ENCODE measurements around the gene KIF3C. TPM values are rescaled to one million over a fixed set of nuclear protein-coding genes. Genes with fewer than 3 reads are reported as not detected.
"Not testable (repeated sequence)": the region's sequence is repeated elsewhere in the genome, so short reads cannot be mapped to it uniquely, and the experiment has no call there.

The KIF3C gene
- total RNA-seq, 2 donors from 2014 or later, result 4.0 to 4.2 TPM

GRCh38 chr2:25966531-25967270 is 15.6 kb downstream of the KIF3C start:
- Mint-ChIP-seq H3K36me3 (ENCODE audit: insufficient read depth in 2 of 2) (no peaks in the 10 kb centered on the region), H3K27ac (no peak overlapping the region), H3K4me1 (ENCODE audit: low read depth) (no peaks in the 10 kb centered on the region), H3K9me3 (no peaks in the 10 kb centered on the region), H3K27me3 (ENCODE audit: low read depth) (no peaks in the 10 kb centered on the region), H3K4me3 (no peak overlapping the region)
- ATAC-seq (replicated peaks in 1 of 2) (no peak), DNase-seq (no peak)

- Mint-ChIP-seq H3K27ac (no peak overlapping the region), H3K9me3 (no peaks in the 10 kb centered on the region)
- no peak for DNase-seq
Observed at GRCh38 chr2:25964891-25965290, 17.4 kb downstream of the KIF3C start.

GRCh38 chr2:25960920-25961319 is 21.4 kb downstream of the KIF3C start:
- Mint-ChIP-seq H3K27me3 (ENCODE audit: low read depth) (no peaks in the 10 kb centered on the region), H3K36me3 (ENCODE audit: insufficient read depth in 2 of 2) (no peaks in the 10 kb centered on the region), H3K27ac (no peak overlapping the region), H3K4me3 (no peak overlapping the region), H3K4me1 (ENCODE audit: low read depth) (peaks cover 9% of the 10 kb centered on the region), H3K9me3 (no peaks in the 10 kb centered on the region)
- DNase-seq (no peak), ATAC-seq (replicated peaks in 1 of 2) (no peak)

More at GRCh38 chr2:25964891-25965290, 17.4 kb downstream of the KIF3C start:
- peaks cover 9% of the 10 kb centered on the region for H3K4me1 Mint-ChIP-seq (ENCODE audit: low read depth)
- ATAC-seq (replicated peaks in 1 of 2), result no peak
- H3K36me3 Mint-ChIP-seq (ENCODE audit: insufficient read depth in 2 of 2), result no peaks in the 10 kb centered on the region
- H3K4me3 Mint-ChIP-seq, result no peak overlapping the region
- no peaks in the 10 kb centered on the region for H3K27me3 Mint-ChIP-seq (ENCODE audit: low read depth)

- Mint-ChIP-seq H3K4me3 (no peak overlapping the region), H3K27ac (no peak overlapping the region), H3K9me3 (no peaks in the 10 kb centered on the region), H3K4me1 (ENCODE audit: low read depth) (peaks cover 9% of the 10 kb centered on the region), H3K36me3 (ENCODE audit: insufficient read depth in 2 of 2) (no peaks in the 10 kb centered on the region), H3K27me3 (ENCODE audit: low read depth) (no peaks in the 10 kb centered on the region)
- DNase-seq (no peak), ATAC-seq (replicated peaks in 1 of 2) (no peak)
Observed at GRCh38 chr2:25960396-25960795, 21.9 kb downstream of the KIF3C start.

- not testable (repeated sequence) for ATAC-seq (replicated peaks in 1 of 2); H3K27ac Mint-ChIP-seq; H3K4me3 Mint-ChIP-seq; H3K27me3 Mint-ChIP-seq (ENCODE audit: low read depth); DNase-seq; H3K9me3 Mint-ChIP-seq; H3K36me3 Mint-ChIP-seq (ENCODE audit: insufficient read depth in 2 of 2); H3K4me1 Mint-ChIP-seq (ENCODE audit: low read depth)
Observed at GRCh38 chr2:25958611-25959010, 23.7 kb downstream of the KIF3C start.

- no peak for ATAC-seq (replicated peaks in 1 of 2)
- Mint-ChIP-seq H3K27ac (no peak overlapping the region), H3K4me3 (no peak overlapping the region), H3K27me3 (ENCODE audit: low read depth) (no peaks in the 10 kb centered on the region), H3K4me1 (ENCODE audit: low read depth) (peaks cover 9% of the 10 kb centered on the region), H3K36me3 (ENCODE audit: insufficient read depth in 2 of 2) (no peaks in the 10 kb centered on the region), H3K9me3 (no peaks in the 10 kb centered on the region)
- no peak for DNase-seq
Observed at GRCh38 chr2:25957743-25958142, 24.6 kb downstream of the KIF3C start.

GRCh38 chr2:25955869-25956535 is 26.3 kb downstream of the KIF3C start:
- DNase-seq (no peak), ATAC-seq (replicated peaks in 1 of 2) (no peak)
- no peaks in the 10 kb centered on the region for H3K27me3 Mint-ChIP-seq (ENCODE audit: low read depth)
- H3K9me3 Mint-ChIP-seq, result no peaks in the 10 kb centered on the region
- H3K4me1 Mint-ChIP-seq (ENCODE audit: low read depth), result peaks cover 6% of the 10 kb centered on the region
- no peak overlapping the region for H3K27ac Mint-ChIP-seq
- H3K36me3 Mint-ChIP-seq (ENCODE audit: insufficient read depth in 2 of 2), result no peaks in the 10 kb centered on the region
- H3K4me3 Mint-ChIP-seq, result no peak overlapping the region

GRCh38 chr2:25955036-25955435 is 27.3 kb downstream of the KIF3C start:
- no peak for DNase-seq
- no peaks in the 10 kb centered on the region for H3K36me3 Mint-ChIP-seq (ENCODE audit: insufficient read depth in 2 of 2)
- H3K4me3 Mint-ChIP-seq, result no peak overlapping the region
- no peaks in the 10 kb centered on the region for H3K27me3 Mint-ChIP-seq (ENCODE audit: low read depth)
- no peaks in the 10 kb centered on the region for H3K4me1 Mint-ChIP-seq (ENCODE audit: low read depth)
- H3K27ac Mint-ChIP-seq, result no peak overlapping the region
- no peaks in the 10 kb centered on the region for H3K9me3 Mint-ChIP-seq
- ATAC-seq (replicated peaks in 1 of 2), result no peak

- DNase-seq (no peak), ATAC-seq (replicated peaks in 1 of 2) (no peak)
- H3K27me3 Mint-ChIP-seq (ENCODE audit: low read depth), result no peaks in the 10 kb centered on the region
- H3K9me3 Mint-ChIP-seq, result no peaks in the 10 kb centered on the region
- no peaks in the 10 kb centered on the region for H3K4me1 Mint-ChIP-seq (ENCODE audit: low read depth)
- H3K4me3 Mint-ChIP-seq, result no peak overlapping the region
- no peaks in the 10 kb centered on the region for H3K36me3 Mint-ChIP-seq (ENCODE audit: insufficient read depth in 2 of 2)
- no peak overlapping the region for H3K27ac Mint-ChIP-seq
Observed at GRCh38 chr2:25954199-25954752, 28.0 kb downstream of the KIF3C start.

- Mint-ChIP-seq H3K36me3 (ENCODE audit: insufficient read depth in 2 of 2) (no peaks in the 10 kb centered on the region), H3K27me3 (ENCODE audit: low read depth) (no peaks in the 10 kb centered on the region), H3K27ac (no peak overlapping the region), H3K4me1 (ENCODE audit: low read depth) (no peaks in the 10 kb centered on the region), H3K4me3 (no peak overlapping the region), H3K9me3 (no peaks in the 10 kb centered on the region)
- DNase-seq (peak; percentile 67 to 76), ATAC-seq (replicated peaks in 1 of 2) (peak; percentile 82 to 90)
Observed at GRCh38 chr2:25951071-25951547, 31.2 kb downstream of the KIF3C start.

GRCh38 chr2:25948437-25948836 is 33.9 kb downstream of the KIF3C start:
- Mint-ChIP-seq H3K36me3 (ENCODE audit: insufficient read depth in 2 of 2) (no peaks in the 10 kb centered on the region), H3K4me3 (no peak overlapping the region), H3K9me3 (no peaks in the 10 kb centered on the region), H3K27me3 (ENCODE audit: low read depth) (no peaks in the 10 kb centered on the region), H3K27ac (peak overlapping the region; percentile 6), H3K4me1 (ENCODE audit: low read depth) (no peaks in the 10 kb centered on the region)
- DNase-seq (no peak), ATAC-seq (replicated peaks in 1 of 2) (no peak)

GRCh38 chr2:25941042-25941441 is 41.3 kb downstream of the KIF3C start:
- ATAC-seq (replicated peaks in 1 of 2), result no peak
- Mint-ChIP-seq H3K27ac (no peak overlapping the region), H3K4me1 (ENCODE audit: low read depth) (peaks cover 7% of the 10 kb centered on the region), H3K9me3 (no peaks in the 10 kb centered on the region), H3K4me3 (no peak overlapping the region), H3K27me3 (ENCODE audit: low read depth) (no peaks in the 10 kb centered on the region), H3K36me3 (ENCODE audit: insufficient read depth in 2 of 2) (no peaks in the 10 kb centered on the region)
- no peak for DNase-seq

- DNase-seq (no peak), ATAC-seq (replicated peaks in 1 of 2) (no peak)
- Mint-ChIP-seq H3K27ac (no peak overlapping the region), H3K4me1 (ENCODE audit: low read depth) (peaks cover 7% of the 10 kb centered on the region), H3K9me3 (no peaks in the 10 kb centered on the region), H3K27me3 (ENCODE audit: low read depth) (no peaks in the 10 kb centered on the region), H3K4me3 (no peak overlapping the region), H3K36me3 (ENCODE audit: insufficient read depth in 2 of 2) (no peaks in the 10 kb centered on the region)
Observed at GRCh38 chr2:25939257-25939668, 43.0 kb downstream of the KIF3C start.
